IPS-18c (cell line): ENCODE results near the gene THPO.

ENCODE experiments used
- H3K4me3 ChIP-seq: 2 replicates; pipeline ENCODE4 v1.7.0; 2013; ENCODE audit warnings: low read depth, mild to moderate bottlenecking, low read length, moderate library complexity; ENCODE audit not compliant: insufficient read depth
- H3K9me3 ChIP-seq: one replicate; pipeline ENCODE4 v1.6.1; 2013; ENCODE audit warnings: mild to moderate bottlenecking, low read length, moderate library complexity; ENCODE audit not compliant: control insufficient read depth, insufficient read depth

The THPO gene

GRCh38 chr3:184388164-184388935, 10.3 kb upstream of the THPO start:
- Histone ChIP-seq H3K4me3 (no peak overlapping the region), H3K9me3 (no peaks in the 10 kb centered on the region)

DNA sequence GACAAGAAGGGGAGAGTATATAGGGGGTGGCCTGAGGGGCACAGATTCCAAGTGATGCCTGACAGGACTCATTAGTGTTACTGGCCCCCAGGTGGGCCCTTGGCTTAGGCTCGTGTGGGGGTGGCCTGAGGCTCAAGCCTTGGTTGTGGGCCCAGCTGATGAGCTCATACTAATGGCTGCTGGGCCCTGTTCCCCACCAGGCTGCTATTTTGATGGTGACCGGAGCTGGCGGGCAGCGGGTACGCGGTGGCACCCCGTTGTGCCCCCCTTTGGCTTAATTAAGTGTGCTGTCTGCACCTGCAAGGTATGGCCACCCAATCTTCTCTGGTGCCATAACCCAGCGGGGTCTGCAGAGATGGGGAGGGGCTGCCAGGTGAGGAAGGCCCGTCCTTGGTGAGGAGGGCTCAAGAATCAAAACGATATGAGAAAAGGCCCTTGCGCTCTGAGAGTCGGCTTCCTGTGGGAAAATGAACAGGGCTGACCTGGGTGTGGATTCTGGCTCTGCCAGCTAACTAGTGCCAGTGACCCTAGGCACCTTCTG, 9.2 kb upstream of the THPO start:
- no peaks in the 10 kb centered on the region for H3K9me3 ChIP-seq
- no peak overlapping the region for H3K4me3 ChIP-seq

DNA sequence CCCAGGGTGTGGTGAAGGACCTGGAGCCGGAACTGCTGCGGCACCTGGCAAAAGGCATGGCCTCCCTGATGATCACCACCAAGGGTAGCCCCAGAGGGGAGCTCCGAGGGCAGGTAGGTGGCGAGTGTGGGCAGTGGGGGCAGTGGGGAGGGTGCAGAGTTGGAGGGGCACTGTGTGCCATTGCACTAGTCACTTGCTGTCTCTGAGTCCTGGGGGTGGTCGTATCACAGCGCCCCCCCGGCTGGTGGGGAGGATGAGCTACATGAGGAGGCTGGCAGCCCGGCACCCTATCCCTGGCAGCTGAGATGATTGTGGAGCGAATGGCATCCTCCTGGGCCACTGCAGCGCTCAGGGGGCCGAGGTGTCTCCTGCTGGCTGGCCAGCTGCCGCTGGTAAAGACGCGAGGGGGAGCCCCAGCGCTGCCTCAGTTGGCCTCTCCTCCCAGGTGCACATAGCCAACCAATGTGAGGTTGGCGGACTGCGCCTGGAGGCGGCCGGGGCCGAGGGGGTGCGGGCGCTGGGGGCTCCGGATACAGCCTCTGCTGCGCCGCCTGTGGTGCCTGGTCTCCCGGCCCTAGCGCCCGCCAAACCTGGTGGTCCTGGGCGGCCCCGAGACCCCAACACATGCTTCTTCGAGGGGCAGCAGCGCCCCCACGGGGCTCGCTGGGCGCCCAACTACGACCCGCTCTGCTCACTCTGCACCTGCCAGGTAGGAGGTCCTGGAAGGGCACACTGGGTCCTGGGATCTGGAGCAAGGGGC, 8.2 kb upstream of the THPO start:
- no peaks in the 10 kb centered on the region for H3K9me3 ChIP-seq
- H3K4me3 ChIP-seq, result no peak overlapping the region

- Histone ChIP-seq H3K9me3 (no peaks in the 10 kb centered on the region), H3K4me3 (no peak overlapping the region)
These were observed 6.9 kb upstream of the THPO start for GRCh38 chr3:184384856-184385422.

- no peak overlapping the region for H3K4me3 ChIP-seq
These were observed 6.3 kb upstream of the THPO start for GRCh38 chr3:184384342-184384741.

DNA sequence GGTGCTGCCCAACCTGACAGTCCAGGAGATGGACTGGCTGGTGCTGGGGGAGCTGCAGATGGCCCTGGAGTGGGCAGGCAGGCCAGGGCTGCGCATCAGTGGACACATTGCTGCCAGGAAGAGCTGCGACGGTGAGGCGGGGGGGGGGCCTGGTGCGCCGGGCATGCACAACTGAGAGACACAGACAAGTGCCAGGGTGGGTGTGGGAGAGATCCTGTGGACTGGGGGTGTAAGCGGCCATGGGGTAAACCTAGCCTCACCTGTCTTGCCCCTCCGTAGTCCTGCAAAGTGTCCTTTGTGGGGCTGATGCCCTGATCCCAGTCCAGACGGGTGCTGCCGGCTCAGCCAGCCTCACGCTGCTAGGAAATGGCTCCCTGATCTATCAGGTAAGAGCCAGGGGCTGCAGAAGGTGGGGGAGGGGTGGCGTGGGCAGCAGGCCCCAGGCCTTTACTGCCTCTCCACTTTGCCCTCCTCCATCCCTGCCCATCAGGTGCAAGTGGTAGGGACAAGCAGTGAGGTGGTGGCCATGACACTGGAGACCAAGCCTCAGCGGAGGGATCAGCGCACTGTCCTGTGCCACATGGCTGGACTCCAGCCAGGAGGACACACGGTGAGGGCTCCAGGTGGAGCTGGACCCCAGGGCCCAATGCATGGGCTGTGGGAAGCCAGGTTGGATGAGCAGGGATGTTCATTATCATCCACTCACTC, 5.2 kb upstream of the THPO start:
- no peak overlapping the region for H3K4me3 ChIP-seq
- H3K9me3 ChIP-seq, result no peaks in the 10 kb centered on the region

More at GRCh38 chr3:184384342-184384741, 6.3 kb upstream of the THPO start:
- H3K9me3 ChIP-seq, result no peaks in the 10 kb centered on the region

DNA sequence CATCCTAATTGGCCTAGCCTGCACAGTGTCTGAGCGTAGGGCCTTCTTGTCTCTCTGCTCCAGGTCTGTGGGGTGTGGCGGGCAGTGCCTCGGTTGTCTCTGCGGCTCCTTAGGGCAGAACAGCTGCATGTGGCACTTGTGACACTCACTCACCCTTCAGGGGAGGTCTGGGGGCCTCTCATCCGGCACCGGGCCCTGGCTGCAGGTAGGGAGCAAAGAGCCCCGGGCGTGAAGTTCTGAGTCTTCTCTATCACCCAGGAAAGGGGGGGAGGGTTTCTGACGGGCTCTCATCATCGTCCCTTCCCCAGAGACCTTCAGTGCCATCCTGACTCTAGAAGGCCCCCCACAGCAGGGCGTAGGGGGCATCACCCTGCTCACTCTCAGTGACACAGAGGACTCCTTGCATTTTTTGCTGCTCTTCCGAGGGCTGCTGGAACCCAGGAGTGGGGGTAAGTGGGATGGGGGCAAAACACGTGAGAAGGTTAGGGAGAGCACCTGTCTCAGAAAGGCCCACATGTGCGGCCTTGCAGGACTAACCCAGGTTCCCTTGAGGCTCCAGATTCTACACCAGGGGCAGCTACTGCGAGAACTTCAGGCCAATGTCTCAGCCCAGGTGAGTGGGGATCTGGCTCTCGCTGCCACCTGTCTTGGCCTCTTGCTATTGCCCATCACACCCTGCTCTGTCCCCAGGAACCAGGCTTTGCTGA, 4.5 kb upstream of the THPO start:
- H3K4me3 ChIP-seq, result no peak overlapping the region
- H3K9me3 ChIP-seq, result no peaks in the 10 kb centered on the region

DNA sequence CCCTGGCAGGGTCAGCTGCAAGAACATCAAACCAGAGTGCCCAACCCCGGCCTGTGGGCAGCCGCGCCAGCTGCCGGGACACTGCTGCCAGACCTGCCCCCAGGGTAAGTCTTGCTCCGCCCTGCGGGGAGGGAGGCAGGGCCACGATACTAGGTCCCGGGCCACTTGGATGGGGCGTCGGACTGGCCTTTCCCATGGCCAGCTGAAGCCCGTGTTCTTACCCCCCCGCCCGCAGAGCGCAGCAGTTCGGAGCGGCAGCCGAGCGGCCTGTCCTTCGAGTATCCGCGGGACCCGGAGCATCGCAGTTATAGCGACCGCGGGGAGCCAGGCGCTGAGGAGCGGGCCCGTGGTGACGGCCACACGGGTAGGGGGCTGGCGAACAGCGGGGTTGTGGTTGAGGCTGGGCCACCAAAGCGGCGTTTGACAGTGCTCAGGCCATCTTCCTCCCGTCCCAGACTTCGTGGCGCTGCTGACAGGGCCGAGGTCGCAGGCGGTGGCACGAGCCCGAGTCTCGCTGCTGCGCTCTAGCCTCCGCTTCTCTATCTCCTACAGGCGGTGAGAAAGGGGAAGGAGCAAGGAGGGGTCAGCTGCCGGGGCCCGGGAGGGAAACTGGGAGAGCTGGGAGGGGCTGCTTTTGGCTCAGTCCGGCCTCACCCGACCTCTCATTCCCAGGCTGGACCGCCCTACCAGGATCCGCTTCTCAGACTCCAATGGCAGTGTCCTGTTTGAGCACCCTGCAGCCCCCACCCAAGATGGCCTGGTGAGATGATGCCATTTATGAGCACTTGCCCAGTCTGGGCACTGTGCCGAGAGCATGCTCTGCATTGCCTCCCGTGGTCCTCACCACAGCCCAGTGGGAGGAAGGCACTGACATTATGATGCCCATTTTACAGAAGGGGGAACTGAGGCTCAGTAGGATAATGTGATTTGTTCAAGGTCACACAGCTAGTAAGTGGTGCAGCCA, 3.5 kb upstream of the THPO start:
- H3K9me3 ChIP-seq, result no peaks in the 10 kb centered on the region

GRCh38 chr3:184380627-184381260, 2.7 kb upstream of the THPO start:
- H3K4me3 ChIP-seq, result peak overlapping the region; percentile 60

More for the DNA sequence above, 3.5 kb upstream of the THPO start:
- H3K4me3 ChIP-seq, result peak overlapping the region; percentile 60

GRCh38 chr3:184380185-184380626, 2.2 kb upstream of the THPO start:
- H3K4me3 ChIP-seq, result peak overlapping the region; percentile 60
- H3K9me3 ChIP-seq, result no peaks in the 10 kb centered on the region

More at GRCh38 chr3:184380627-184381260, 2.7 kb upstream of the THPO start:
- H3K9me3 ChIP-seq, result no peaks in the 10 kb centered on the region

- Histone ChIP-seq H3K9me3 (no peaks in the 10 kb centered on the region), H3K4me3 (peak within 1 kb of the TSS; percentile 60)
These were observed 1.6 kb upstream of the THPO start, which contains the start of gene CHRD for GRCh38 chr3:184379358-184380184. Gene CHRD (plus strand): TSS chr3:184380054. CDS start chr3:184380319, 265 bp downstream.

- Histone ChIP-seq H3K4me3 (no peak overlapping the region), H3K9me3 (no peaks in the 10 kb centered on the region)
These were observed 797 bp upstream of the THPO start for GRCh38 chr3:184378651-184379357.

GRCh38 chr3:184377374-184377773, 633 bp downstream of the THPO start:
- no peaks in the 10 kb centered on the region for H3K9me3 ChIP-seq
- peak overlapping the region; percentile 26 for H3K4me3 ChIP-seq
